Subcutaneous adipose tissue (tissue), 4 donors: ENCODE data around the gene GLT6D1. TPM values are rescaled to one million over a fixed set of nuclear protein-coding genes. Genes with fewer than 3 reads are reported as not detected.

Source experiments
- total RNA-seq, 4 donors: library from RNA; depleted of rRNA; stranded (reverse); fragments of >200 nt; gene quantifications; one replicate each; pipeline ENCODE4 v1.1.0, GENCODE V29; 2016
- TF ChIP-seq, protein P1 (sequence below): fragments of 450-650 bp; IDR thresholded peaks from one replicate; pipeline ENCODE4 v1.5.1; 2016; ENCODE audit warnings: low read depth, mild to moderate bottlenecking, control low read depth, antibody characterized with exemption, moderate library complexity

Gene GLT6D1
- total RNA-seq, 4 donors from 2014 or later: not detected

- TF ChIP-seq, protein P1, sequence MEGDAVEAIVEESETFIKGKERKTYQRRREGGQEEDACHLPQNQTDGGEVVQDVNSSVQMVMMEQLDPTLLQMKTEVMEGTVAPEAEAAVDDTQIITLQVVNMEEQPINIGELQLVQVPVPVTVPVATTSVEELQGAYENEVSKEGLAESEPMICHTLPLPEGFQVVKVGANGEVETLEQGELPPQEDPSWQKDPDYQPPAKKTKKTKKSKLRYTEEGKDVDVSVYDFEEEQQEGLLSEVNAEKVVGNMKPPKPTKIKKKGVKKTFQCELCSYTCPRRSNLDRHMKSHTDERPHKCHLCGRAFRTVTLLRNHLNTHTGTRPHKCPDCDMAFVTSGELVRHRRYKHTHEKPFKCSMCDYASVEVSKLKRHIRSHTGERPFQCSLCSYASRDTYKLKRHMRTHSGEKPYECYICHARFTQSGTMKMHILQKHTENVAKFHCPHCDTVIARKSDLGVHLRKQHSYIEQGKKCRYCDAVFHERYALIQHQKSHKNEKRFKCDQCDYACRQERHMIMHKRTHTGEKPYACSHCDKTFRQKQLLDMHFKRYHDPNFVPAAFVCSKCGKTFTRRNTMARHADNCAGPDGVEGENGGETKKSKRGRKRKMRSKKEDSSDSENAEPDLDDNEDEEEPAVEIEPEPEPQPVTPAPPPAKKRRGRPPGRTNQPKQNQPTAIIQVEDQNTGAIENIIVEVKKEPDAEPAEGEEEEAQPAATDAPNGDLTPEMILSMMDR: no peak
These were observed 21.3 kb downstream of the GLT6D1 start for GRCh38 chr9:135617991-135618411.

GRCh38 chr9:135617538-135617900, 21.8 kb downstream of the GLT6D1 start:
- TF ChIP-seq, protein P1: no peak

- TF ChIP-seq, protein P1: no peak
These were observed 22.5 kb downstream of the GLT6D1 start for GRCh38 chr9:135616619-135617537.

- TF ChIP-seq, protein P1: no peak
These were observed 23.4 kb downstream of the GLT6D1 start for GRCh38 chr9:135615666-135616618.

DNA sequence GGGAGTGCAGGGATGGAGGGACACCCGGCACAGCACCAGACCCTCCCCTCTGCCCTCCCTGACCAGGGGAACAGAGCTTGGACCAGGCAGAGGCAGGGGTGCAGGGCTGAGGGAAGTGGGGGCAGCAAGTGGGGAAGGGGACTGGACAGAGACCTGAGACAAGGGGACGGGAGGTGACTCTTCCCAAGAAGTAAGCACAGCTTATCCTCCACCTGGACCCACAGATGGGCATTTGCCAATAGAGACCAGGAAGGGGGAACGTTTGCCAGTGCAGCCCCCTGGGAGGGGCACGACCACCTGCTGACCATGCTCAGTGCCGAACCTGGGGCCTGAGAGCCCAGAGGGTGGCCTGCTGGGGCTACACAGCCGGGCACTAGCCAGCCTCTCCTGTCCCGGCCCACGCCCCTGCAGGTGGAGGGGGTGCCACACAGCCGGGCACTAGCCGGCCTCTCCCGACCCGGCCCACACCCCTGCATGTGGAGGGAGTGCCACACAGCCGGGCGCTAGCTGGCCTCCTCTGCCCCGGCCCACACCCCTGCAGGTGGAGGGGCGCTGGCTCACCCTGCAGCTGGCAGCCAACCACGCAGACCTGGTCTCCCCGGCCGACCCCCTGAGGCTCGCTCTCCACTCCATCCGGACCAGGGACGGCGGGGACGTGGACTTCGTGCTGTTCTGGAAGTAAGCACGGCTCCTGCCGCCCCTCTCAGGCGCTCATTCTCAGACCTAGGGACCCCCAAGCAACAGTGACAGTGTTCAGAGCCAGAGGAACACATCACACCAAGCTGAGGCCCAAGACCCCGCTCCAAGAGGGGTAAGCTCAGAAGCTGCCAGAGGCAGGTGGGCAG, 24.3 kb downstream of the GLT6D1 start:
- TF ChIP-seq, protein P1: no peak

- TF ChIP-seq, protein P1: no peak
These were observed 25.2 kb downstream of the GLT6D1 start for GRCh38 chr9:135613946-135614805.
